SH-SY5Y (cell line): ENCODE data around the gene GPR39.

Experiments
- GATA2 ChIP-seq: IDR thresholded peaks from 2 replicates; pipeline ENCODE4 v1.6.1; 2011; ENCODE audit warnings: mild to moderate bottlenecking, low read depth, low read length
- GATA3 ChIP-seq: IDR thresholded peaks from 2 replicates; pipeline ENCODE4 v1.6.1; 2011; ENCODE audit warnings: low read depth, mild to moderate bottlenecking, low read length, moderate library complexity

- TF ChIP-seq GATA3 (no peak), GATA2 (no peak)
These were observed 221.9 kb downstream of the GPR39 start for GRCh38 chr2:132638313-132639040.
